Skeletal muscle tissue (tissue), 4 donors: Measurements from ENCODE around the gene FER. TPM values are rescaled to one million over a fixed set of nuclear protein-coding genes. Genes with fewer than 3 reads are reported as not detected.

Experiments
- H3K27ac ChIP-seq: one replicate; pipeline ENCODE4 v1.7.0; 2013; ENCODE audit warnings: mild to moderate bottlenecking, low read depth, low read length, inconsistent platforms
- H3K27me3 ChIP-seq, 3 donors: one replicate each; pipeline ENCODE4 v1.7.0; 2013; ENCODE audit warnings: low read length in 3 of 3; ENCODE audit not compliant: control insufficient read depth in 3 of 3, insufficient read depth in 3 of 3
- H3K36me3 ChIP-seq, 3 donors: one replicate each; pipeline ENCODE4 v1.7.0; 2013; ENCODE audit warnings: low read length in 3 of 3; ENCODE audit not compliant: control insufficient read depth in 3 of 3, insufficient read depth in 3 of 3
- H3K4me1 ChIP-seq, 3 donors: one replicate each; pipeline ENCODE4 v1.7.0; 2013; ENCODE audit warnings: low read length in 3 of 3, mild to moderate bottlenecking in 3 of 3; ENCODE audit not compliant: control insufficient read depth in 3 of 3, insufficient read depth in 3 of 3
- H3K4me3 ChIP-seq, 3 donors: one replicate each; pipeline ENCODE4 v1.7.0; 2013; ENCODE audit warnings: low read length in 3 of 3
- H3K9ac ChIP-seq, 3 donors: one replicate each; pipeline ENCODE4 v1.7.0; 2013; ENCODE audit warnings: low read length in 3 of 3, mild to moderate bottlenecking in 3 of 3, moderate library complexity in 2 of 3, low read depth in 1 of 3
- H3K9me3 ChIP-seq, 3 donors: one replicate each; pipeline ENCODE4 v1.7.0; 2013; ENCODE audit warnings: low read length in 3 of 3; ENCODE audit not compliant: control insufficient read depth in 3 of 3
- total RNA-seq: library from RNA; depleted of rRNA; stranded (reverse); fragments of >200 nt; gene quantifications from one replicate; pipeline ENCODE4 v1.2.3, GENCODE V29; 2014
- donor health status: Osteomylitis.

Gene FER
- total RNA-seq, 1 donor from 2014 or later, result 19.8 TPM

GRCh38 chr5:108935611-108936010, 187.9 kb downstream of the FER start:
- H3K4me1 ChIP-seq, result no peaks in the 10 kb centered on the region
- H3K36me3 ChIP-seq, result no peaks in the 10 kb centered on the region
- H3K4me3 ChIP-seq, result no peak overlapping the region
- no peaks in the 10 kb centered on the region for H3K27me3 ChIP-seq
- no peaks in the 10 kb centered on the region for H3K9me3 ChIP-seq
- H3K9ac ChIP-seq, result no peak overlapping the region
- no peak overlapping the region for H3K27ac ChIP-seq

GRCh38 chr5:108937221-108937620, 189.5 kb downstream of the FER start:
- Histone ChIP-seq H3K9ac (no peak overlapping the region), H3K27me3 (no peaks in the 10 kb centered on the region), H3K36me3 (no peaks in the 10 kb centered on the region), H3K4me1 (no peaks in the 10 kb centered on the region), H3K4me3 (no peak overlapping the region), H3K27ac (no peak overlapping the region), H3K9me3 (no peaks in the 10 kb centered on the region)

DNA sequence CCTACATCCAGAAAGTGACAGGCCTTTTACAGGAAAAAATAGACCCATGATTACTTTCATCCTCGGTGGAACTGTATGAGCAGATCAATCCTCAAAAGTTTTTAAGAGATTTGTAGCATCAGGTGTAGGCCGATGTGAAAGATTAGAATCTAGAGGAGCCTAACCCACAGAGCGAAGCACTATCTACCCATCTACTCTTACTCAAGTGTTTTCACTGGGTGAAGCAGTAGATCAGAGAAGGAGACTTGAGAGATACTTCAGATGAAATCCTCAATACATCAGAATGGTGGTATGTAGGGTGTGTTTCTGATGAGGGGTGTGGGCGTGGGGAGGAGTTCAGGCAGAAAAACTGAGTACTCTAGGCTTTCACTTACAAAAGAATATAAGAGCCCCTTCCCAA, 192.8 kb downstream of the FER start:
- H3K27ac ChIP-seq, result no peak overlapping the region
- no peak overlapping the region for H3K9ac ChIP-seq
- no peaks in the 10 kb centered on the region for H3K4me1 ChIP-seq
- no peaks in the 10 kb centered on the region for H3K27me3 ChIP-seq
- no peaks in the 10 kb centered on the region for H3K36me3 ChIP-seq
- no peaks in the 10 kb centered on the region for H3K9me3 ChIP-seq
- no peak overlapping the region for H3K4me3 ChIP-seq

DNA sequence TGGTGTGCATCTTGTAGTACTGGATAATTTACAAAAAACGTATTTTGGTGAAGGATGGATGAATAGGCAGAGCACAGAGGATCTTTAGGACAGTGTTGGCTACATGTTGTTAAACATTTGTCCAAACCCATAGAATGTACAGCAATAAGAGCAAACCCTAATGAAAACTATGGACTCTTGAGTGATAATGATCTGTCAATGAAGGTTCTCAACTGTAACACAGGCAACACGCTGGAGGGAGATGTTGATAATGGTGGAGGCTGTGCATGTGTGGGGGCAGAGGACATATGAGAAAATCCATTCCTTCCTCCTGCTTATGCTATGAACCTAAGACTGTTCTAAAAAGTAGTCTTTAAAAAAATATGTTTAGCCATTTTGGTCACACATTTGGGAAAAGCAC, 194.0 kb downstream of the FER start:
- H3K36me3 ChIP-seq, result no peaks in the 10 kb centered on the region
- H3K4me1 ChIP-seq, result no peaks in the 10 kb centered on the region
- H3K27me3 ChIP-seq, result no peaks in the 10 kb centered on the region
- H3K9ac ChIP-seq, result no peak overlapping the region
- no peak overlapping the region for H3K27ac ChIP-seq
- no peak overlapping the region for H3K4me3 ChIP-seq
- no peaks in the 10 kb centered on the region for H3K9me3 ChIP-seq

GRCh38 chr5:108942701-108943100, 195.0 kb downstream of the FER start:
- no peak overlapping the region for H3K4me3 ChIP-seq
- no peak overlapping the region for H3K9ac ChIP-seq
- no peaks in the 10 kb centered on the region for H3K4me1 ChIP-seq
- no peaks in the 10 kb centered on the region for H3K9me3 ChIP-seq
- no peak overlapping the region for H3K27ac ChIP-seq
- no peaks in the 10 kb centered on the region for H3K27me3 ChIP-seq
- no peaks in the 10 kb centered on the region for H3K36me3 ChIP-seq

GRCh38 chr5:108945094-108945493, 197.4 kb downstream of the FER start:
- Histone ChIP-seq H3K9me3 (no peaks in the 10 kb centered on the region), H3K4me1 (no peaks in the 10 kb centered on the region), H3K27me3 (no peaks in the 10 kb centered on the region), H3K27ac (no peak overlapping the region), H3K36me3 (no peaks in the 10 kb centered on the region), H3K4me3 (no peak overlapping the region), H3K9ac (no peak overlapping the region)

- H3K36me3 ChIP-seq, result no peaks in the 10 kb centered on the region
- no peaks in the 10 kb centered on the region for H3K9me3 ChIP-seq
- H3K4me1 ChIP-seq, result no peaks in the 10 kb centered on the region
- no peak overlapping the region for H3K9ac ChIP-seq
- no peak overlapping the region for H3K27ac ChIP-seq
- no peak overlapping the region for H3K4me3 ChIP-seq
- H3K27me3 ChIP-seq, result no peaks in the 10 kb centered on the region
Measured at GRCh38 chr5:108946008-108946407, 198.3 kb downstream of the FER start.

DNA sequence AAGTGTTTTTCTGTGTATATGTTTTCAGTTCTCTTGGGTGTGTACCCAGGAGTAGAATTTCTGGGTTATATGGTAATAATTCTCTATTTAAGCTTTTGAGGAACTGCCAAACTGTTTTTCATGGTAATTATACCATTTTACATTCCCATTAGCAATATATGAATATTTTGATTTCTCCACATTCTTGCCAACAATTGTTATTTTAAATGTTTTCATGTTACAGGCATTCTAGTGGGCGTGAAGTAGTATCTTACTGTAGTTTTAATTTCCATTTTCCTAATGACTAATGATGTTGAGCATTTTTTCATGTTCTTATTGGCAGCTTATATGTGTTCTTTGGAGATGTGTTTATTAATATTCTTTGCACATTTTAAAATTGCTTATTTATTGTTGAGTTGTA, 199.5 kb downstream of the FER start:
- Histone ChIP-seq H3K9me3 (no peaks in the 10 kb centered on the region), H3K4me1 (no peaks in the 10 kb centered on the region), H3K4me3 (no peak overlapping the region), H3K9ac (no peak overlapping the region), H3K27me3 (no peaks in the 10 kb centered on the region), H3K27ac (no peak overlapping the region), H3K36me3 (no peaks in the 10 kb centered on the region)

DNA sequence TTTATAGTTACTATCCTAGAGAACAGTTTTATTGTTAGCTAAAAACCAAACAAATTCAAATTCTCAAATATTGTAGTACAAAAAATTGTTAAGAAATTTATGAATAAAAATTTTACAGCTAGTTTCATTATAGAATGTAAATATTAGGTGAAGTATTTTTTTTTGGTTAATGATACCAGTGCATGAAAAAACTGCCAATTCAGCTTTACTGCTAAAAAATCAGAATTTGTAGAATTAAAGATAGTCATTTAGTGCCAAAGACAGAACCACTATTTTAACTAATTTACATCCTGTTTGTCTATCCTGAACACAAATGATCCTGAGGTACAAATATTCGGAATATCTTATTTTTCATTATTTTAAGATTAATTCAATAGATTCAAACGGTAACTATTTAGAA, 202.6 kb downstream of the FER start:
- H3K9me3 ChIP-seq, result no peaks in the 10 kb centered on the region
- no peaks in the 10 kb centered on the region for H3K4me1 ChIP-seq
- no peak overlapping the region for H3K27ac ChIP-seq
- no peak overlapping the region for H3K4me3 ChIP-seq
- no peak overlapping the region for H3K9ac ChIP-seq
- no peaks in the 10 kb centered on the region for H3K36me3 ChIP-seq
- no peaks in the 10 kb centered on the region for H3K27me3 ChIP-seq

DNA sequence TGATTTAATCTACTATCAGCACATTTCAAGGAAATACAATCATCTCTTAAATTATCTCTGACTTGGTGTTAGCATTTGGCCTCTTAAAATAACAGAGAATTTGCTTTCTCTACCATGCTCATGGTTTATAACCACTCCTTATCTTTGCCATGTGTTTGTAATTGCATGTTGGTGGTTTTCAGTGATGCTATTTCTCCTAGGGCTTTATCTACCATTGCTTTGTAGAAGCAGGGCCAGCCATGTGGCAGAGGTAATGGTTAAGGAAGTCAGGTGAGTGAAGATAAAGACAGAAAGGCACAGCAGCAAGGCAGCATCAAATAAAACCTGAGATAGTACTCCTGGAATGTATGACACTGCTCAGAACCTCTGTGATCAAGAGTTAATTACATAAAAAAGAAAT, 206.2 kb downstream of the FER start:
- H3K4me3 ChIP-seq, result no peak overlapping the region
- H3K27ac ChIP-seq, result no peak overlapping the region
- no peak overlapping the region for H3K9ac ChIP-seq
- H3K9me3 ChIP-seq, result no peaks in the 10 kb centered on the region
- H3K36me3 ChIP-seq, result no peaks in the 10 kb centered on the region
- no peaks in the 10 kb centered on the region for H3K4me1 ChIP-seq
- no peaks in the 10 kb centered on the region for H3K27me3 ChIP-seq

DNA sequence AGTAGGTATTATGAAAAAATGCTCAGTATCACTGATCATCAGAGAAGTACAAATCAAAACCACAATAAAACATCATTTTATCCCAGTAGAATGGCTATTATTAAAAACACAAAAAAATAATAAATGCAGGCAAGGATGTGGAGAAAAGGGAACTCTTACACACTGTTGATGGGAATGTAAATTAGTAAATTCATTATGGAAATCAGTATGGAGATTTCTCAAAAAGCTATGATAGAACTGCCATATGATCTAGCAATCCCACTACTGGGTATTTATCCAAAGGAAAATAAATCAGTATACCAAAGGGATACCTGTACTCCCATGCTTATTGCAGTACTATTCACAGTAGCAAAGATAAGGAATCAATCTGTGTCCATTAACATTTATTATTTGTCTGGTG, 209.6 kb downstream of the FER start:
- Histone ChIP-seq H3K27me3 (no peaks in the 10 kb centered on the region), H3K9me3 (no peaks in the 10 kb centered on the region)

More for the DNA sequence above, 209.6 kb downstream of the FER start:
- H3K27ac ChIP-seq, result no peak overlapping the region
- no peak overlapping the region for H3K9ac ChIP-seq
- no peaks in the 10 kb centered on the region for H3K36me3 ChIP-seq
- H3K4me3 ChIP-seq, result no peak overlapping the region
- no peaks in the 10 kb centered on the region for H3K4me1 ChIP-seq
